Fibroblast of lung (primary cell): Measurements from ENCODE around the gene TTYH2. TPM values are rescaled to one million over a fixed set of nuclear protein-coding genes. Genes with fewer than 3 reads are reported as not detected.

Source experiments
- DNase-seq, 2 donors: peaks; one replicate each; pipeline versions ENCODE4 v3.0.0 to v3.0.0-alpha.2; 2010; ENCODE audit warnings: low read depth in 2 of 2
- H2AFZ ChIP-seq: 2 replicates; pipeline ENCODE4 v1.5.1; 2012; ENCODE audit warnings: low read length, control low read depth, inconsistent platforms
- H3K27ac ChIP-seq: 2 replicates; pipeline ENCODE4 v1.5.1; 2011; ENCODE audit warnings: low read length, control low read depth; ENCODE audit not compliant: insufficient read depth
- H3K27me3 ChIP-seq: 2 replicates; pipeline ENCODE4 v1.5.1; 2011; ENCODE audit warnings: mild to moderate bottlenecking, low read length; ENCODE audit not compliant: control insufficient read depth, insufficient read depth
- H3K36me3 ChIP-seq: 2 replicates; pipeline ENCODE4 v1.5.1; 2011; ENCODE audit warnings: low read length; ENCODE audit not compliant: control insufficient read depth, insufficient read depth
- H3K4me1 ChIP-seq: 2 replicates; pipeline ENCODE4 v1.5.1; 2011; ENCODE audit warnings: low read length; ENCODE audit not compliant: control insufficient read depth, insufficient read depth; ENCODE audit errors: extremely low read depth
- H3K4me2 ChIP-seq: 2 replicates; pipeline ENCODE4 v1.5.1; 2011; ENCODE audit warnings: low read length, control low read depth; ENCODE audit not compliant: insufficient read depth; ENCODE audit errors: extremely low read depth
- H3K4me3 ChIP-seq, 4 experiments: fragments of 200-600 bp in 1 of 4; sonication (generic) in 1 of 4; replicated peaks in 1 of 4; 2 replicates each; pipeline ENCODE4 v1.5.1; 2011 to 2016; ENCODE audit warnings: low read length in 4 of 4, low read depth in 3 of 4, mild to moderate bottlenecking in 3 of 4, control low read depth in 2 of 4, inconsistent platforms in 1 of 4, mixed read lengths in 1 of 4; ENCODE audit not compliant: insufficient read depth in 1 of 4; ENCODE audit errors: control extremely low read depth in 1 of 4
- H3K79me2 ChIP-seq: 2 replicates; pipeline ENCODE4 v1.5.1; 2012; ENCODE audit warnings: mild to moderate bottlenecking, low read length, inconsistent platforms; ENCODE audit not compliant: control insufficient read depth, insufficient read depth
- H3K9ac ChIP-seq: 2 replicates; pipeline ENCODE4 v1.5.1; 2011; ENCODE audit warnings: mild to moderate bottlenecking, low read length, control low read depth; ENCODE audit not compliant: insufficient read depth
- H3K9me3 ChIP-seq: 2 replicates; pipeline ENCODE4 v1.5.1; 2012; ENCODE audit warnings: low read depth, low read length; ENCODE audit not compliant: control insufficient read depth, insufficient read depth
- H4K20me1 ChIP-seq: 2 replicates; pipeline ENCODE4 v1.5.1; 2011; ENCODE audit warnings: low read length; ENCODE audit not compliant: control insufficient read depth, insufficient read depth; ENCODE audit errors: extremely low read depth
- CTCF ChIP-seq, 2 donors: IDR thresholded peaks in 1 of 2; conservative IDR thresholded peaks in 1 of 2; 1 replicate in 1 of 2; 2 replicates in 1 of 2; pipeline ENCODE4 v1.5.1; 2011 to 2012; ENCODE audit warnings: low read length in 2 of 2, control low read depth in 1 of 2, inconsistent platforms in 1 of 2, low read depth in 1 of 2, mild to moderate bottlenecking in 1 of 2
- EZH2 ChIP-seq: IDR thresholded peaks from 2 replicates; pipeline ENCODE4 v1.5.1; 2012; ENCODE audit warnings: low read length, control low read depth, mild to moderate bottlenecking; ENCODE audit errors: missing control alignments
- polyA plus RNA-seq, 2 donors: library from polyadenylated mRNA; depleted of rRNA in 1 of 2; stranded (reverse) in 1 of 2; unstranded in 1 of 2; fragments of >200 nt; gene quantifications; 2 replicates each; pipeline ENCODE4 v1.2.1, GENCODE V29; 2011 to 2012; ENCODE audit warnings: missing spikeins in 1 of 2
- total RNA-seq: library from RNA; depleted of rRNA; stranded (reverse); fragments of >200 nt; gene quantifications from 2 replicates; pipeline ENCODE4 v1.2.1, GENCODE V29; 2014

The TTYH2 gene
- total and polyA plus RNA-seq, 2 donors (not counting 1 experiment from before 2014, with no cell fraction given): 0.99 to 1.2 TPM

GRCh38 chr17:74210191-74211140 lies 2.9 kb upstream of the TTYH2 start:
- H3K79me2 ChIP-seq: peaks cover 31% of the 10 kb centered on the region
- peaks cover 4% of the 10 kb centered on the region for H3K27me3 ChIP-seq
- H3K36me3 ChIP-seq: peaks cover 6% of the 10 kb centered on the region
- H3K4me1 ChIP-seq: peaks cover 20% of the 10 kb centered on the region
- TF ChIP-seq CTCF (conservative IDR thresholded peaks at IDR 0.05 in 1 of 2, IDR thresholded peaks at IDR 0.05 in 1 of 2; ENCODE audit: low read depth in 1 of 2, low read length in 2 of 2): peak; percentile 90 to 99
- no peak for TF ChIP-seq EZH2
- no peaks in the 10 kb centered on the region for H4K20me1 ChIP-seq
- H2AFZ ChIP-seq: no peak overlapping the region
- H3K4me2 ChIP-seq: no peak overlapping the region
- H3K27ac ChIP-seq: peak overlapping the region; percentile 10
- no peaks in the 10 kb centered on the region for H3K9me3 ChIP-seq
- peak; percentile 62 to 77 for DNase-seq
- H3K4me3 ChIP-seq: no peak overlapping the region
- H3K9ac ChIP-seq: no peak overlapping the region

- H4K20me1 ChIP-seq: no peaks in the 10 kb centered on the region
- H3K4me1 ChIP-seq: peaks cover 16% of the 10 kb centered on the region
- peak overlapping the region; percentile 97 for H3K4me2 ChIP-seq
- DNase-seq: peak; percentile 22 to 37
- H3K36me3 ChIP-seq: peaks cover 6% of the 10 kb centered on the region
- no peak overlapping the region for H3K9ac ChIP-seq
- TF ChIP-seq CTCF (conservative IDR thresholded peaks at IDR 0.05 in 1 of 2, IDR thresholded peaks at IDR 0.05 in 1 of 2; ENCODE audit: low read depth in 1 of 2, low read length in 2 of 2): no peak
- TF ChIP-seq EZH2: no peak
- H3K79me2 ChIP-seq: peaks cover 23% of the 10 kb centered on the region
- H3K4me3 ChIP-seq: peak overlapping the region; percentile 48 to 82 (median 62)
- peaks cover 4% of the 10 kb centered on the region for H3K27me3 ChIP-seq
- no peaks in the 10 kb centered on the region for H3K9me3 ChIP-seq
- H3K27ac ChIP-seq: no peak overlapping the region
- no peak overlapping the region for H2AFZ ChIP-seq
Observed at GRCh38 chr17:74211141-74211911, 2.0 kb upstream of the TTYH2 start.

GRCh38 chr17:74211912-74212208 lies 1.5 kb upstream of the TTYH2 start:
- Histone ChIP-seq H3K27me3 (peaks cover 4% of the 10 kb centered on the region), H3K36me3 (peaks cover 6% of the 10 kb centered on the region), H3K79me2 (peaks cover 18% of the 10 kb centered on the region), H3K27ac (no peak overlapping the region), H3K4me2 (peak overlapping the region; percentile 97), H3K9ac (no peak overlapping the region), H2AFZ (no peak overlapping the region), H3K4me1 (peaks cover 14% of the 10 kb centered on the region), H3K9me3 (no peaks in the 10 kb centered on the region), H3K4me3 (peak overlapping the region; percentile 48 to 82 (median 62)), H4K20me1 (no peaks in the 10 kb centered on the region)
- no peak for TF ChIP-seq EZH2
- no peak for TF ChIP-seq CTCF (conservative IDR thresholded peaks at IDR 0.05 in 1 of 2, IDR thresholded peaks at IDR 0.05 in 1 of 2; ENCODE audit: low read depth in 1 of 2, low read length in 2 of 2)
- peak in 1 of 2 donors; percentile 17 for DNase-seq
